Esophagus muscularis mucosa (tissue), 3 donors: ENCODE data around the gene POU5F1.

Experiments used
- CTCF ChIP-seq, 3 experiments: fragments of 200-600 bp in 2 of 3; fragments of 450-650 bp in 1 of 3; sonication (generic) in 2 of 3; IDR thresholded peaks; one replicate each; pipeline ENCODE4 v1.5.1; 2017 to 2019; ENCODE audit warnings: antibody characterized with exemption in 3 of 3, mild to moderate bottlenecking in 2 of 3, moderate library complexity in 1 of 3
- POLR2A ChIP-seq: fragments of 450-650 bp; IDR thresholded peaks from one replicate; pipeline ENCODE4 v1.6.1; 2017; ENCODE audit warnings: antibody characterized with exemption, moderate library complexity, mild to moderate bottlenecking, low read depth
- POLR2AphosphoS5 ChIP-seq, 2 donors: sonication (generic); formaldehyde crosslinking; IDR thresholded peaks; one replicate each; pipeline ENCODE4 v1.6.1; 2017; ENCODE audit warnings: antibody characterized with exemption in 2 of 2

GRCh38 chr6:31115941-31116560 is 54.4 kb downstream of the POU5F1 start:
- TF ChIP-seq CTCF (IDR thresholded peaks at IDR 0.05), result no peak
- no peak for TF ChIP-seq POLR2AphosphoS5 (IDR thresholded peaks at IDR 0.05)
- no peak for TF ChIP-seq POLR2A
